GM19035 (cell line): Measurements from ENCODE around the gene ATAD3B.
"Not testable (repeated sequence)": the region's sequence is repeated elsewhere in the genome, so short reads cannot be mapped to it uniquely, and the experiment has no call there.

Experiments
- ATAC-seq: cut with Tn5 transposase; IDR thresholded peaks from one replicate; pipeline ENCODE4 v1.9.1; 2021; ENCODE audit not compliant: unreplicated experiment

ATAD3B gene

DNA sequence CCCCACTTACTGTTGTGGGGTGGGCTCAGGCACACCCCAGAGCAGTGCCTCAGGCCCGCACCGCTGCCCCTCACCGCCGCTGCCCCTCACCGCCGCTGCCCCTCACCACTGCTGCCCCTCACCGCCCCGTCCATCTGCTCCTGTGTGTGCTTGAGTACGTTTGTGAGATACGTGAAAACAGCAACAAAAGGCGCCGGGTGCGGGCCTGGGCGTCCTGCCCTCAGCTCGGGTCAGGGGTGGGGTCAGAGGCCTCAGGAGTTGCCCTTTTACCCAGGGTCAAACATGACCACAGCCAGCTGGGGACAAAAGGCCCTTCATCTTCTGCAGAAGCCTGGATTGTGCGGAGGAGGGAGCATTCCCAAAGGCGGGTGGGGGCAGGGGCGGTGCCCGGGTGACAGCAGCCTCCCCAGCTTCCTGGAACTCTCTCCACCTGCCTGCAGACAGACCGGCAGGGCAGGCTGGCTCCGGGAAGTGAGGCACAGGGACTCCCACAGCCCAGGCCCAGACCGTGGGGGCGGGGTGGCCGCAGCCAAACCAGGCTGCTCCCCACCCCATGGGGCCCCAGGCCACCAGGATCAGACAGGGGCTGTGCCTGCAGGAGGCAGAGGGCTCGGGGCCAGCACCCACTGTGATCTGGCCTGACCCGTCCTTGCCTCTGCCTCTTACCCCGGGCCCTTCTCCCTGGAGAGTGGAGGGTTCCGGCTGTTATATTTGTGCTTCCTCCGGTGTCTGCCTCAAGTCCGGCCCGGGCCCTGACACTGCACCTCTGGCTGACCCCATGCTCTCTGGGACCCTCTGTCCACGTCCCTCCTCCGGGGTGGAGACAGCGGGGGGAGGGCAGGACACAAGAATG is 38.4 kb upstream of the ATAD3B start:
- no peak for ATAC-seq

DNA sequence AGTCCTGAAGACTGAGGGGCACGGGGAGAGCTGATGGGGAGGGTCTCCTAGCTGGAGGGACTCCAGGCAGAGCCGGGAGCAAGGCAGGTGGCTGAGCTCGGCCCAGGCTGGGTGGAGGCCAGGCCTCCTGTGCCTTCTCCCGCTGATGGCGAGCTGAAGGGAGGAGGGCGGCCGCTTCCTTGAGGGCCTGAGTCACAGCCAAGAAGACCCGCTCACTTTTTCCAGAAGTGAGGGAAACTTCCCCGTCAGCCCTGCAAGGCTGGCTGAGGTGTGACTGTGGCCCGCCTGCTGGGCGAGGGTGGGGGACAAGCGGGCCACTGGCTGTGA is 37.8 kb upstream of the ATAD3B start:
- no peak for ATAC-seq

DNA sequence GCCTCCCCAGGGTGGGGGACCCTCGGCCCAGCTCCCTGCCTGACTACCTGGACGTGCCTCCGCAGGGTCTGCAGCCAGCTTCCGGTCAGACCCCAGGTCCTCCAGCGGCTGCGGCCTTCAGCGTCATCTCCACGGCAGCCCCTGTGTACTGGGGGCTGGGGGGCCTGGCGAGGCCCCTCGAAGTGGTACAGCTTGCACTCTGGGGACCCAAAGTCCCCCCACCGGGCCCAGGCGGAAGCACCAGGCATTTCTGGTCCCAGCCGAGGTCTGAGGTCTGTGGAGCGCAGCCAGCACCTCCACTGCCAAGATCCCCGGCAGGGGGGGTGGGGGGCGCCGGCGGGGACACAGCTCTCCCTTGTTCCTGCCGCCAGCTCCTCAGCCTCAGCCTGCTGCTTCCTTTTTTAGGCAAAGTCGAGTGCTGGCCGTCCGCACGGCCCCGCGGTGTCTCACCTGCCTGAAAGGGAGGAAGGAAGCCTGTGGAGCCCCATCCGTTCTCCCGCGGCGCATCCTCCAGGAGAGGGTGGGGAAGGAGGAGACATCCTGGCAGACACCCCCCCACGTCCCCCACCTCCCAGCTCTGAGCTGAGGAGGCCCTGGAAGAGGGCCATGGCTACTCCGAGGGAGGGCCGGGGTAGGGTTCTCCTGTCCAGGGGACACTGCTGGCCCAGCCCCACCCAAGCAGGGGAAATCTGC is 37.3 kb upstream of the ATAD3B start:
- no peak for ATAC-seq

DNA sequence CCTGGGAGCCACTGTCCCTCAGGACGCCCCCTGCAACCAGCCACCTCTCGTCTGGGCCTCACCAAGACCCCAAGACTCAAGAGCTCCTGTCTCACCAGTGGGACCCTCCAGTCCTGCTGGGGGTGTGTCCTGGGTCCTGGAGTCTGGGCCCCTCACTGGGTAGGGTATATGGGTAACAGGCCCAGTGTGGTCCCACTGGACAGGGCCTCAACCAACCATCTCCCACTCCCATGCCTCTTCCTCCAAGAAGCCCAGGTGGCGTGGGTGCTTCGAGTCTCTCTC is 36.8 kb upstream of the ATAD3B start:
- no peak for ATAC-seq

DNA sequence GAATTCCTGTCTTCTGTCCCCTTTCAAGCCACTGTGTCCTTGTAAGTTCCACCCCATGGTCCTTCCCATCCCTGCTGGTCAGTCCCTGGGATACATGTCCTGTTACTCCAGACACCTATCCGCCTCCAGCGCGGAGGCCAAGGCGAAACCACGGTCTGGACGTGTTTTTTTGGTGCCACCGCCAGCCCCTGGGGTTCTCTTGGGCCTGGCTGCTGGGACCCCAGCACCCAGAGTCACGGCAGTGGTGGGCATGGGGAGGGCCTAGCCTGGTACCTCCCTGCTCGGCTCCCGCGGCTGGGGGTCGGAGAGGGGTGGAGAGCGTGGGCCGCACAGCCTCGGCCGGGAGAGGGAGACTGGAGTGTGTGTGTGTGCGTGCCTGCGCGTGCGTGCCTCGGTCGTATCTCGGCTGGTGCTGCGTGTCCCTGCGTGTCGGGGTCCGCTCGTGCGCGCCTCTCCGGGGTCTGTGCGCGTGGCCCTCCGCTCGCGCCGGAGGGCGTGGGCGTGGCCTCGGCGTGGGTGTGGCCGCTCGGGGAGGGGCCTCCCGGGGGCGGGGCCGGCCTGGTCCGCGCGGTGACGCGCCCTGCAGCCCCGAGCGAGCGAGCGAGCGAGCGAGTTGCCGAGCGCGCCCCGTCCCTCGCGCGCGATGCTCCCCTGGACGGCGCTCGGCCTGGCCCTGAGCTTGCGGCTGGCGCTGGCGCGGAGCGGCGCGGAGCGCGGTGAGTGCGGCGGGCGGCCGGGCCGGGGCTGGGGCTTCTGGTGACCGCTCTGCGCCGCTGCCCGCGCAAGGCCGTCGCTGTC is 36.3 kb upstream of the ATAD3B start, which contains the start of gene VWA1:
VWA1 (plus strand) TSS at position 585 of the 798 bp plus-strand sequence; CDS start at position 644, 59 bp downstream.
- ATAC-seq, result no peak

DNA sequence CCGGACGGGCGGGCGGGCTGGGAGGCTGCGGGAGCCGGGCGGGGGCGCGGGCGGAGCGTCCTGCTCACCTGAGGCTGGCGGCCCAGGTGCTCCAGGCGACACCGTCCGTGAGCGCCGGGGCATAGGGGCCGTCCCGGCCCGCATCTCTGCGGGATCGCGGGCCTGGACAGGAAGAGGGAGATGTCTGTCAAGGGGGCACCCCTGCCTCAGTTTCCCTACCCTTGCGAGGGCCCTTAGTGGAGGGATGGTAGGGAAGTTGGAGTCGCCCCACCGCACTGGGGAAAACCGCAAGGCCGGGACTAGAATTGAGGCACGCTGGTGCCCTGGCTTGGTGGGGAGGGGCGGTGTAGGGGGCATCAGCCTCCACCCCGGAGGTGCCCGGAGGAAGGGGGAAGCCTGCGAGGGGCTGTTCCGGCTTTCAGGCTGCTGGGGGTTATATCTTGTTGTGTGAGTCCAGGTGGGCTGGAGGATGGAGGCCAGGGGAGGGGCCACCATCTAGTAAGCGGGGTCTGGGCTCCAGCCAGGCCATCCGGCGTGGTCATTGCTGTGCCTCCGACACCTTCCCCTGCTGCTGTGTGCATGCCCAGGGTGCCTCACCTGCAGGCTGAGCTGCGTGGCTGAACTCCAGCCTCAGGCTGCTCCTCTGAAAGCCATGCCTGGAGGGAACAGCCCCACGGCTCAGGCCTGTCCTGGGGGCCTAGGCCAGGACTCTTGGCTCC is 35.5 kb upstream of the ATAD3B start:
- no peak for ATAC-seq

DNA sequence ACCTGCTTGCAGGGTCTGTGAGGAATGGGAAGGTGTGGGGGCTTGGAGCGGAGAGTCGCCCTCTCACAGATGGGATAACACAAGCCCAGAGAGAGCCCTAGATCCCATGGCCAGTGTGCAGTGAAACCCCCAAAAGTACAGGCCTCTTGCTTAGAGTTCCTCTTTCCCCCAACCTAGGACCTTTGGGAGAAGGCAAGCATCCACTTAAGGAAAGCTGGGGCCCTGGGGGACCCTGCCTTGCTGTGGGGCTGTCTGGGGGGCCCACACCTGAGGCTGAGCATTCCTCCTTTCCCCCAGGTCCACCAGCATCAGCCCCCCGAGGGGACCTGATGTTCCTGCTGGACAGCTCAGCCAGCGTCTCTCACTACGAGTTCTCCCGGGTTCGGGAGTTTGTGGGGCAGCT is 34.9 kb upstream of the ATAD3B start:
- ATAC-seq, result no peak

DNA sequence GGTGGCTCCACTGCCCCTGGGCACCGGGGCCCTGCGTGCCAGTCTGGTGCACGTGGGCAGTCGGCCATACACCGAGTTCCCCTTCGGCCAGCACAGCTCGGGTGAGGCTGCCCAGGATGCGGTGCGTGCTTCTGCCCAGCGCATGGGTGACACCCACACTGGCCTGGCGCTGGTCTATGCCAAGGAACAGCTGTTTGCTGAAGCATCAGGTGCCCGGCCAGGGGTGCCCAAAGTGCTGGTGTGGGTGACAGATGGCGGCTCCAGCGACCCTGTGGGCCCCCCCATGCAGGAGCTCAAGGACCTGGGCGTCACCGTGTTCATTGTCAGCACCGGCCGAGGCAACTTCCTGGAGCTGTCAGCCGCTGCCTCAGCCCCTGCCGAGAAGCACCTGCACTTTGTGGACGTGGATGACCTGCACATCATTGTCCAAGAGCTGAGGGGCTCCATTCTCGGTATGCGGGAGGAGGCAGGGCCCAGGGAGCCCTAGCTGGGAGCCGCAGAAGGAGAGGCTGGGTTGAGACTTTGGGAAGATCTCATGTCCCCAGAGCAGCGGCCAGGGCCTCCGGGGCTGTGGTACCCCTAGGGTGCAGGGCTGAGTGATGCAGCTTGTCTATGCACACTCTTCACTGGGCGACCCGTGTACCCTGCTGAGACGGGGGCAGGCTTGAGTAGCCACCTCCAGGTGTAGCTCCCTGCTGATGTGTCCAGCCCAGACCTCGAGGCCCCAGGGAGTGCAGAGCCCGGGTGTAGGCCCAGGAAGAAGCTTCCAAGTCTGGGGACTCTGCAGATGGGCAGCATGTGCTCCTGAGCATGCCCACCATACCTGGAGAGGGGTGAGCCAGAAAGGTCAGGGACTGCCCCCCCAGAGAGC is 34.3 kb upstream of the ATAD3B start:
- ATAC-seq, result no peak

DNA sequence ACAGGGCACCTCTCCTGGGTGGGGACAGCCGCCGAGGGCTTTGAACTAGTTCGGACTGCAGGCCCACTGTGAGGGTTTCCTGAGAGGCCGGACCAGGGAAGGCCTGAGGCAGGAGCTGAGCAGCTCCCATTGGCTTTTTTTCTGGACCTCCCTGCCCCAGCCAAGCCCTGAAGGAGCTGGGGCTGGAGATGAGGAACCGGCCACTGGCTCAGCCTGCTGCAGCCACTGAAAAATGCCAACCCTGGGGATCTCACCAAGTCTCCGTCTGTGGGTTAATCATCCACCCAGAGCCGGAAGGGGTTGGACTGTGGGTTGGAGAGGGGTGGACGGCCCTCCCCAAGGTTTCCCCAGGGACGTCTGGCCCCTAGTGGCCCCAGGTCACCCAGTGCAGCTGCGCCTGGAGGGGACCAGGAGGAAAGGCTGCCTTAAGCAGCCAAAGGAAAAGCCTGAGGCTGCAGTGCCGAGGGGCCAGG is 33.6 kb upstream of the ATAD3B start:
- no peak for ATAC-seq

DNA sequence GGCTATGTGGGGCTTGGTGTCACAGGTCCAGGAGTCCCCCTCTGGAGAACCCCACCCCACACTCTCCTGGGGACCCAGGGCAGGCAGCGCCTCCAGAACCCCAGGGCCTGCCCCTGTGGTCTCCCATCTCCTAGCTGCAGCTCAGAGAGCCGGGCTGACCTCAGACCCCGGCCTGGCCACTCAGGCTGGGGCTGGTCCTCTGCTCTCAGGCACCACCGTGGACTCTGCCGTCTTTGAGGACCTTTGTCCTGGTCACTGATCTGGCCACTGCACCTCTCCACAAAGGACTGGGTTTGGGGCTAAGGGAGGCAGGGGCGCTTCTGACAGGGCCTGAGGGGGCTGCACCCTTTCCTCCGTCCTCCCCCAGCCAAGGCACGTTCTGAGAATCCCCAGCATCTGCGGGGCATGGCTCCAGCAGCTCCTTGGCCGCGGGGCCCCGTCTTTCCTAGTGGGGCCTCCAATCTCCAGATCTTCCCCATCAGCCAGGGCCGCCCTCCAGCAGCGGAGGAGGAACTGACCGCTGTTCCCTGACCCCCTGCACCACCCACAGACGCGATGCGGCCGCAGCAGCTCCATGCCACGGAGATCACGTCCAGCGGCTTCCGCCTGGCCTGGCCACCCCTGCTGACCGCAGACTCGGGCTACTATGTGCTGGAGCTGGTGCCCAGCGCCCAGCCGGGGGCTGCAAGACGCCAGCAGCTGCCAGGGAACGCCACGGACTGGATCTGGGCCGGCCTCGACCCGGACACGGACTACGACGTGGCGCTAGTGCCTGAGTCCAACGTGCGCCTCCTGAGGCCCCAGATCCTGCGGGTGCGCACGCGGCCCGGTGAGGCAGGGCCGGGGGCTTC is 32.8 kb upstream of the ATAD3B start:
- ATAC-seq, result no peak

DNA sequence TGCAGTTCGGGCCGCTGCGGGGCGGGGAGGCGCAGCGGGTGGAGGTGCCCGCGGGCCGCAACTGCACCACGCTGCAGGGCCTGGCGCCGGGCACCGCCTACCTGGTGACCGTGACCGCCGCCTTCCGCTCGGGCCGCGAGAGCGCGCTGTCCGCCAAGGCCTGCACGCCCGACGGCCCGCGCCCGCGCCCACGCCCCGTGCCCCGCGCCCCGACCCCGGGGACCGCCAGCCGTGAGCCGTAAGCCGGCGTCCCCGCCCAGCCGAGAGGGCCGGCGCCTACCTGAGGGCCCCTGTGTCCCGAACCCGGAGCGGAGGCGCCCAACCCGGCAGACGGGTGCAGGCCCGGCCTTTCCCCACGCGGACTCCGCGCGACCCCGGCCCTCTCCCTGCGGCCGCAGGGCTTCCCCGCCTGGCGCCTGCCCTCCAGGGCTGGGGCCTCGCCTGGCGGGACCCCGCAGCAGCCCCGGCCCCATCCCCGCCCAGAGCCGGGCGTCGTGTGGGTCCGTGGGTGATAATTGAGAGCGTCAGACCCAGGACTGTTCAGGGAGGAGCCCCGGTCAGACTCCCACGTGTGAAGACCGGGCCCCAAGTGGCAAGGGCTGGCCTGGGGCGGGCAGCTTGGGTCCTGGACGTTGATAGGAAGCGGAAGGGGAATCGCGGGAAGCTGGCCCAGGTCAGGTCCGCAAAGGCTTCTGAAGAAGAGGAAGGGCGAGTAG is 31.9 kb upstream of the ATAD3B start:
- ATAC-seq, result no peak

DNA sequence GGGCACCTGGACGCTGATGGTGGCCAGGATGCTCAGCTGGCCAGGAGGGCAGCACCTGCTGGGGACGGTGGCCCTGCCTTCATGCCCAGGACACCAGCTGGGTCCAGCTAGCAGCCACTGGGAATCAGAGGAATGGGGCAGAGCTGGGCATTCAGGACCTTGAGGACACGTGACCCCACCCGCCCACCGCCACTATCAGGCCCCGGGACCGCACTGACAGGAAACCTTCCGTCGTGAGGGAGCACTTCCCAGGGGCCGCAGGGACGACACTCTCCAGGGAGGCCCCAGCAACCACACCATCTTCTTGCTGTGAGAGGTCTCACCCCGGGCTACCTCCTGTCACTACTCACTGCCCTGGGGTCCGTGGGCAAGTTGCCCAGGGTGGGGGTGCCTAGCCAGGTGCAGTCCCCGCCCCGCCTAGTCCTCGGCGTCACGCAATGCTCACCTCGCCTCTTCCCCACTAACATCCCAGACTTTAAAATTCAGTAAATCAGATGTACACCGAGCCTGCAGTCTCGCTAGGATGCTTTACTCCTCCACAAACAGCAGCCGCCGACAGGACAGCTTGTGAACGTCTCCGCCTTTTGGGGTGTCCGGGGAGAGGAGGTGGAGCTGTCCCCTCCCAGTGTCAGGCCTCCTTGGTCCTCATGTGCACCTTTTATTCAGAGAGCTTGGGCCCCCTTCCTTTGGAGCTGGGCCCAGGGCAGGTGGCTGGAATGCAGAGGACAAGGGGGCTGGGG is 31.1 kb upstream of the ATAD3B start:
- no peak for ATAC-seq

DNA sequence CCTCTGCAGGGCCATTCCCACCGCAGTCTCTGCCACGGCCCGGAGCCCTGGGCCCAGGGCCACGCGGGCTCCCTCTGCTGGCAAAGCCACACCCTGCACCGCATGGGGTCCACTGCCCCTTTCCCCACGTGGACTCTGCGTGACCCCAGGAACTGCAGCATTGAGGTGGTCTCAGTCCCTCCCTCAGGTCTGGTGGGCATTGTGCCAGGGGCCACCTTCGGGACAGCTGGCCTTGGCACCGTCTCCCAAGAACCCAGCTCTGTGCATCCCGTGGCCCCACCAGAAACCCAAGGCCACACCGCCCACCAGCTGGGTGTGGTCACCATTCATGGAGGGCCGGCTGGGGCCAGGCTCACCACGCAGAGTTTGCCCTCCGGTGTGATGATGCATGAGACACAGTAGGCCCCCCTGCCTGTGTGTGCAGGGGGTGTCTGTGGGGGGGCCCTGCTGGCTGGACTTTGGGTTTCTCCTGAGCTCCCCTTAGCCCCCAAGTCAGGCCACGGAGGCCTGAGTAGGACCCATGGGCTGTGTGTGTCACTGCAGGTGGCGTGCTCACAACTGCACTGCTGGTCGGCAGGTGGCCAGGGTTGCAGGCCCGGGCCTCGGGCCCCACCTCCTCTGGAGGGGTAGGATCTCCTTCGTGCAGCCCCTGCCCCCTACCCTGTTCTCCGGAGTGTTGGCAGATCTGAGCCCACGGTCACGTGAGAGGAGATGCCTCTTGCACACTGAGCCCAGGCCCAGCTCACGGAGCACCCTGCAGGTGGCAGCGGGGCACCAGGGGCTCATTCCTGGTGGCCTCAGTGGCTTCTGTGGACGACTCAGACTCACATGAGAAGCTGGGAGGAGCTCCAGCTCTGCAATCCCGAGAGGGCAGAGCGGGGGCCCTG is 30.3 kb upstream of the ATAD3B start:
- no peak for ATAC-seq

DNA sequence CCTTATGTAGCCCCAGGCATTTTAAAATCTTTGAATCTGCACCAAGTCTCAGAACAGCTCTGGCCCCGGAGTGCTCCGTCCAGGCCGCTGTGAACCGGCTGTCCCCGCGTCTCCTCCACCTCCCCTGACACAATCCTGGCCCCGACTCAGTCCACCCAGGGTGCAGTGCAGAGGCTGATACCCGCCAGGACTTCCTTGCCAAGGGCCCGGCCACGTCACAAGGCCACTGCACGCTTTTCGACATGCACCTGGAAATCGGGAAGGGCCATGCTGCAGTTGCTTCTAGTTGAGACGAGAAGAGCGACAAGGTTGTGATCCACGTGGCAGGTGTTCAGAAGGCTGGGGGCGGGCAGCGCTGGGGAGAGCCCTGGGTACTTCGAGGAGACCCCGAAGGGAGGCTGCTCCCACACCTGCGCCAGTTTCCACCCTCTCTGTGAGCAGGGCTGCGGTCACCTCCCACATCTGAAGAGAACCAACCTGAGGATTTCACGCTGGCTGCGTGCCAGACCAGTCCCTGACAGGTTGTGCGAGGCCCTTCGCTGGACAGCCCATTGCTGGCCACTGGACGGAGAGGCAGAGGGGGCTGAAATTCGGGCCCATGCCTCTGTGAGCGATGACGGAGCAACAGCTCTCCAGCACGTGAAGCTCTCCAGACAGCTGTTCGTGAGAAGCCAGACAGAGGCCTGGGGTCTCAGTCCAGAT is 29.3 kb upstream of the ATAD3B start:
- no peak for ATAC-seq

DNA sequence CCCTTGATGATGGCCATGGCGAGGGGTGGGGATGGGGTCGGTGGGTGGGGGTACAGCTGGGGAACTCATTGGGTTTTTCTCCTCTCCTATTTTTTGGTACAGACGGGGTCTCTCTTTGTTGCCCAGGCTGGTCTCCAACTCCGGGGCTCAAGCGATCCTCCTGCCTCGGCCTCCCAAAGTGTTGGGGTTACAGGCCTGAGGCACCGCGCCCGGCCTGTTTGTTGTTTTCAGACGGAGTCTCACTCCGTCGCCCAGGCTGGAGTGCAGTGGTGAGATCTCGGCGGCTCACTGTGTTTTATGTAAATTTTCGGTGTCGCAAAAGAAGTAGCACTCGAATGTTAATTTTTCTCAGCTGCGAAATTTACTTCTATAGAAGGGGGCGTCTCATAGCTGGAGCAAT is 24.9 kb upstream of the ATAD3B start:
- ATAC-seq, result not testable (repeated sequence)

DNA sequence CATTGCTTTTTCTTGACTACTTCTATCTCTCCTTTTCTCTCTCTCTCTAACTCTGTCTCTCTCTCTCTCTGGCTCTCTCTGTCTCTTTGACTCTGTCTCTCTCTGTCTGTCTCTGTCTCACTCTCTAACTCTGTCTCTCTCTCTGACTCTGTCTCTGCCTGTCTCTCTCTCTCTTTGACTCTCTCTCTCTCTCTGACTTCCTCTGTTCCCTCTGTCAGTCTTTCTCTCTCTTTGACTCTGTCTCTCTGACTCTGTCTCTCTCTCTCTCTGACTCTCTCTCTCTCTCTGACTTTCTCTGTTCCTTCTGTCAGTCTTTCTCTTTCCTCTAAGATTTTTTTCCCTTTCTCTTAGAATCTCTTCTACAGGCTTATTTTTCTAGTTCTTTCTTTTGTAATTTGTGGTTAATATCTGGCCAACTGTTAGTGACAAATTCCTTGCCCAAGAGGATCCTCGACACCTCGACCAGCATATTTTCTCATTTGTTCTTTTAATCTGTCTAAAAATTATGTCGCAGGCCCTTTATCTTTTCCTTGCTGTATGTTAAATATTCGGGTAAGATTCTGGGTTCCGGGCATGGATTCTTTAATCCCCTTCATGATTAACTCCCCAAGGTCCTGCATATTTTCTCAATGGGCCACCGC is 22.3 kb upstream of the ATAD3B start, which contains the start of gene ATAD3C:
ATAD3C (plus strand) TSS at position 591 of the 641 bp plus-strand sequence. CDS start 995 bp downstream, outside the sequence.
- ATAC-seq, result no peak
